Panc1 (cell line): ENCODE measurements around the gene MRPS17. TPM values are rescaled to one million over a fixed set of nuclear protein-coding genes. Genes with fewer than 3 reads are reported as not detected.

Experiments
- ATAC-seq: fragments of 200-7000 bp; cut with Tn5 transposase; 2 replicates; pipeline ENCODE4 v1.9.1; 2020; ENCODE audit warnings: mild to moderate bottlenecking, moderate library complexity
- BruUV-seq: library from RNA; stranded (reverse); fragments of 400-500 nt; replicated peaks from 2 replicates; lab custom pipeline; 2021; lab: Mats Ljungman, UMichigan
- CTCF ChIA-PET: fragments of 300-600 bp; sonication (Branson Sonifier 250); formaldehyde crosslinking; loops from one replicate; lab custom pipeline; 2022; ENCODE audit warnings: antibody characterized with exemption; lab: Charles Lee
- POLR2A ChIA-PET: fragments of 300-600 bp; sonication (Branson Sonifier 250); formaldehyde crosslinking; loops from one replicate; lab custom pipeline; 2022; ENCODE audit warnings: antibody characterized with exemption; lab: Charles Lee
- DNase-seq: peaks from one replicate; pipeline ENCODE4 v3.0.0-alpha.2; 2010; ENCODE audit warnings: low read depth, low spot score
- H3K27ac ChIP-seq: 2 replicates; pipeline ENCODE4 v1.5.1; 2011; ENCODE audit warnings: mild to moderate bottlenecking, low read length, inconsistent platforms
- H3K27me3 ChIP-seq: fragments of 200-500 bp; sonication (Bioruptor generic); 2 replicates; pipeline ENCODE4 v1.6.0; 2014; ENCODE audit warnings: low read length, inconsistent platforms; ENCODE audit not compliant: control insufficient read depth, insufficient read depth
- H3K36me3 ChIP-seq: fragments of 200-500 bp; sonication (Bioruptor generic); 2 replicates; pipeline ENCODE4 v1.5.1; 2014; ENCODE audit warnings: inconsistent platforms, mild to moderate bottlenecking, low read length, moderate library complexity; ENCODE audit not compliant: control insufficient read depth, insufficient read depth
- H3K4me1 ChIP-seq: 2 replicates; pipeline ENCODE4 v1.5.1; 2011; ENCODE audit warnings: inconsistent platforms, mild to moderate bottlenecking, low read length, moderate library complexity; ENCODE audit not compliant: control insufficient read depth, insufficient read depth
- H3K4me3 ChIP-seq, 2 experiments: 2 replicates each; pipeline ENCODE4 v1.5.1; 2011 to 2012; ENCODE audit warnings: low read depth in 2 of 2, low read length in 2 of 2, mild to moderate bottlenecking in 2 of 2, inconsistent platforms in 1 of 2, moderate library complexity in 1 of 2
- H3K9me3 ChIP-seq: fragments of 200-500 bp; sonication (Bioruptor generic); 2 replicates; pipeline ENCODE4 v1.5.1; 2014; ENCODE audit warnings: low read depth, mild to moderate bottlenecking, inconsistent platforms, low read length, moderate library complexity; ENCODE audit not compliant: control insufficient read depth, insufficient read depth
- POLR2AphosphoS5 ChIP-seq: IDR thresholded peaks from 2 replicates; pipeline ENCODE4 v1.6.1; 2012; ENCODE audit warnings: mild to moderate bottlenecking, low read depth, low read length, moderate library complexity
- SIN3A ChIP-seq: IDR thresholded peaks from 2 replicates; pipeline ENCODE4 v1.6.1; 2012; ENCODE audit warnings: low read depth, mild to moderate bottlenecking, low read length, moderate library complexity, borderline replicate concordance; ENCODE audit not compliant: insufficient read depth
- TCF7L2 ChIP-seq: IDR thresholded peaks from 2 replicates; pipeline ENCODE4 v1.6.1; 2011; ENCODE audit warnings: mild to moderate bottlenecking, low read depth, low read length, inconsistent platforms
- in situ Hi-C: cut with HindIII; loops from 2 replicates; pipeline ENCODE4 v1.10.0; 2016; ENCODE audit warnings: low sequenced_read_pairs, low pct_unique_long_range_greater_than_20kb
- intact Hi-C: fragments of 100-400 bp; cut with micrococcal nuclease; formaldehyde crosslinking; loops from one replicate; pipeline ENCODE4 v1.10.0; 2022; ENCODE audit not compliant: unreplicated experiment
- total RNA-seq: library from RNA; stranded (reverse); gene quantifications from one replicate; pipeline ENCODE4 v1.2.1, GENCODE V29; 2021; ENCODE audit not compliant: unreplicated experiment
- TF ChIP-seq, protein P1 (sequence below), 2 experiments: IDR thresholded peaks; 2 replicates each; pipeline ENCODE4 v1.6.1; 2011 to 2012; ENCODE audit warnings: low read depth in 2 of 2, control low read depth in 1 of 2, low read length in 1 of 2, mild to moderate bottlenecking in 1 of 2, moderate library complexity in 1 of 2; ENCODE audit not compliant: insufficient read depth in 1 of 2
- TF ChIP-seq, protein P2 (sequence below): fragments of 450-650 bp; IDR thresholded peaks from 2 replicates; pipeline ENCODE4 v1.5.1; 2017; ENCODE audit warnings: mild to moderate bottlenecking

The MRPS17 gene
- total RNA-seq, 1 experiment from 2014 or later = 28.9 TPM

DNA sequence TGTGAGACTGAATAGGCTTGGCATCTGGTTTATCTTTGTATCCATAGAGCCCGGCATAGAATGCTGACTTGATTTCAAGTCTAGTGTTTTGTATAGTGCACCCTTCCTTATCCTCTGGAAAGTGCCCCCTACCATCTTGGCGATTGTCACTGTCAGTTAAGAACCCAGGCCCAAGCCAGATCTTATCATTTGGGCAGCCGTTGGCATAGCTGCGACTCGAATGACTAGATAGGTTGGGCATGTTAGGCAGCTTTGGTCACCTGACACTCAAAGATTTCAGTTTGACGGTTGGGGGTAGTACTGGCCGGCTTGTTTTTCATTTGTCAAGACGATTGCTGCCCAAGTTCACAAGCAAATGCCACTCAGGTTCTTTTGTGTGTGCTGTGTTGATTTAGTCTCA, 19.3 kb downstream of the MRPS17 start:
- intact Hi-C loops (no loop called here), in situ Hi-C loops (no loop called here)
- ATAC-seq (peak; percentile 42), DNase-seq (no peak)
- Histone ChIP-seq H3K36me3 (no peaks in the 10 kb centered on the region), H3K9me3 (no peaks in the 10 kb centered on the region), H3K4me3 (no peak overlapping the region), H3K27me3 (no peaks in the 10 kb centered on the region), H3K4me1 (peaks cover 16% of the 10 kb centered on the region), H3K27ac (peak overlapping the region; percentile 41)
- CTCF ChIA-PET = no interaction called here
- no TSS peak for BruUV-seq
- POLR2A ChIA-PET = no interaction called here
- TF ChIP-seq SIN3A (no peak), POLR2AphosphoS5 (no peak)
- TF ChIP-seq, protein P1, sequence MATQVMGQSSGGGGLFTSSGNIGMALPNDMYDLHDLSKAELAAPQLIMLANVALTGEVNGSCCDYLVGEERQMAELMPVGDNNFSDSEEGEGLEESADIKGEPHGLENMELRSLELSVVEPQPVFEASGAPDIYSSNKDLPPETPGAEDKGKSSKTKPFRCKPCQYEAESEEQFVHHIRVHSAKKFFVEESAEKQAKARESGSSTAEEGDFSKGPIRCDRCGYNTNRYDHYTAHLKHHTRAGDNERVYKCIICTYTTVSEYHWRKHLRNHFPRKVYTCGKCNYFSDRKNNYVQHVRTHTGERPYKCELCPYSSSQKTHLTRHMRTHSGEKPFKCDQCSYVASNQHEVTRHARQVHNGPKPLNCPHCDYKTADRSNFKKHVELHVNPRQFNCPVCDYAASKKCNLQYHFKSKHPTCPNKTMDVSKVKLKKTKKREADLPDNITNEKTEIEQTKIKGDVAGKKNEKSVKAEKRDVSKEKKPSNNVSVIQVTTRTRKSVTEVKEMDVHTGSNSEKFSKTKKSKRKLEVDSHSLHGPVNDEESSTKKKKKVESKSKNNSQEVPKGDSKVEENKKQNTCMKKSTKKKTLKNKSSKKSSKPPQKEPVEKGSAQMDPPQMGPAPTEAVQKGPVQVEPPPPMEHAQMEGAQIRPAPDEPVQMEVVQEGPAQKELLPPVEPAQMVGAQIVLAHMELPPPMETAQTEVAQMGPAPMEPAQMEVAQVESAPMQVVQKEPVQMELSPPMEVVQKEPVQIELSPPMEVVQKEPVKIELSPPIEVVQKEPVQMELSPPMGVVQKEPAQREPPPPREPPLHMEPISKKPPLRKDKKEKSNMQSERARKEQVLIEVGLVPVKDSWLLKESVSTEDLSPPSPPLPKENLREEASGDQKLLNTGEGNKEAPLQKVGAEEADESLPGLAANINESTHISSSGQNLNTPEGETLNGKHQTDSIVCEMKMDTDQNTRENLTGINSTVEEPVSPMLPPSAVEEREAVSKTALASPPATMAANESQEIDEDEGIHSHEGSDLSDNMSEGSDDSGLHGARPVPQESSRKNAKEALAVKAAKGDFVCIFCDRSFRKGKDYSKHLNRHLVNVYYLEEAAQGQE (IDR thresholded peaks at IDR 0.05; ENCODE audit: insufficient read depth in 1 of 2, low read depth in 2 of 2, low read length in 1 of 2) = no peak
- TF ChIP-seq, protein P2, sequence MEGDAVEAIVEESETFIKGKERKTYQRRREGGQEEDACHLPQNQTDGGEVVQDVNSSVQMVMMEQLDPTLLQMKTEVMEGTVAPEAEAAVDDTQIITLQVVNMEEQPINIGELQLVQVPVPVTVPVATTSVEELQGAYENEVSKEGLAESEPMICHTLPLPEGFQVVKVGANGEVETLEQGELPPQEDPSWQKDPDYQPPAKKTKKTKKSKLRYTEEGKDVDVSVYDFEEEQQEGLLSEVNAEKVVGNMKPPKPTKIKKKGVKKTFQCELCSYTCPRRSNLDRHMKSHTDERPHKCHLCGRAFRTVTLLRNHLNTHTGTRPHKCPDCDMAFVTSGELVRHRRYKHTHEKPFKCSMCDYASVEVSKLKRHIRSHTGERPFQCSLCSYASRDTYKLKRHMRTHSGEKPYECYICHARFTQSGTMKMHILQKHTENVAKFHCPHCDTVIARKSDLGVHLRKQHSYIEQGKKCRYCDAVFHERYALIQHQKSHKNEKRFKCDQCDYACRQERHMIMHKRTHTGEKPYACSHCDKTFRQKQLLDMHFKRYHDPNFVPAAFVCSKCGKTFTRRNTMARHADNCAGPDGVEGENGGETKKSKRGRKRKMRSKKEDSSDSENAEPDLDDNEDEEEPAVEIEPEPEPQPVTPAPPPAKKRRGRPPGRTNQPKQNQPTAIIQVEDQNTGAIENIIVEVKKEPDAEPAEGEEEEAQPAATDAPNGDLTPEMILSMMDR = no peak

DNA sequence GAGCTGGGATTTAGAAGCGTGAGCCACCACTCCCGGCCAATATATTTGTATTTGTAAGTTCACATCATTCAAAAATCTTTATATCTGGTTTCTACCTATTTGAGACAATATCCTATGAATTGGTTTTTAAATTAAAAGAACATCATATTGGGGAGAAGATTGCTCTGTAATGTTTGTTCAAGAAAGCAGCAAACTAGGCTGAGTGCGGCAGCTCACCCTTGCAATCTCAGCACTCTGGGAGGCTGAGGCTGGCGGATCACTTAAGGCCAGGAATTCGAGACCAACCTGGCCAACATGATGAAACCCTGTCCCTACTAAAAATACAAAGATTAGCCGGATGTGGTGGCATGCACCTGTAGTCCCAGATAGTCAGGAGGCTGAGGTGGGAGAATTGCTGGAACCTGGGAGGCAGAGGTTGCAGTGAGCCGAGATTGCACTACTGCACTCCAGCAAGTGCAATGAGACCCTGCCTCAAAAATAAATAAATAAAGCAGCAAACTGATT, 22.1 kb downstream of the MRPS17 start:
- DNase-seq (no peak), ATAC-seq (no peak)
- Histone ChIP-seq H3K36me3 (no peaks in the 10 kb centered on the region), H3K4me3 (no peak overlapping the region), H3K27ac (no peak overlapping the region), H3K4me1 (peaks cover 9% of the 10 kb centered on the region), H3K9me3 (no peaks in the 10 kb centered on the region), H3K27me3 (no peaks in the 10 kb centered on the region)
- intact Hi-C loops (no loop called here), in situ Hi-C loops (no loop called here)
- TF ChIP-seq SIN3A (no peak), POLR2AphosphoS5 (no peak), TCF7L2 (no peak)
- TF ChIP-seq, protein P1 (IDR thresholded peaks at IDR 0.05; ENCODE audit: insufficient read depth in 1 of 2, low read depth in 2 of 2, low read length in 1 of 2) = no peak
- TF ChIP-seq, protein P2 = no peak
- POLR2A ChIA-PET = interaction anchor here (0.7 kb wide), 1 partner anchor 415 kb away, joined by 4 read pairs; no protein-coding TSS in a partner anchor
- CTCF ChIA-PET = no interaction called here
- no TSS peak for BruUV-seq
